MM.1S (cell line): ENCODE data around the gene LHFPL2.
"Not testable (repeated sequence)": the region's sequence is repeated elsewhere in the genome, so short reads cannot be mapped to it uniquely, and the experiment has no call there.

Experiments used
- DNase-seq: peaks from one replicate; pipeline ENCODE4 v3.0.0-alpha.2; 2015
- H2AFZ ChIP-seq: fragments of 300-600 bp; sonication (generic); 2 replicates; pipeline ENCODE4 v1.6.0; 2016; ENCODE audit warnings: antibody characterized with exemption, low read length
- H3F3A ChIP-seq: fragments of 300-600 bp; sonication (generic); 2 replicates; pipeline ENCODE4 v1.6.1; 2016; ENCODE audit warnings: mild to moderate bottlenecking, antibody characterized with exemption, low read length, moderate library complexity, mixed read lengths; ENCODE audit not compliant: insufficient read depth
- H3K27ac ChIP-seq: fragments of 300-600 bp; sonication (generic); 2 replicates; pipeline ENCODE4 v1.5.1; 2016; ENCODE audit warnings: mild to moderate bottlenecking, low read length
- H3K27me3 ChIP-seq: fragments of 300-600 bp; sonication (generic); replicated peaks from 2 replicates; pipeline ENCODE4 v1.6.0; 2016; ENCODE audit warnings: low read length; ENCODE audit not compliant: insufficient read depth
- H3K36me3 ChIP-seq: fragments of 300-600 bp; sonication (generic); replicated peaks from 2 replicates; pipeline ENCODE4 v1.6.1; 2016; ENCODE audit warnings: mild to moderate bottlenecking, low read length, mixed read lengths; ENCODE audit not compliant: insufficient read depth
- H3K4me1 ChIP-seq: fragments of 300-600 bp; sonication (generic); 2 replicates; pipeline ENCODE4 v1.6.1; 2016; ENCODE audit warnings: low read length, mixed read lengths
- H3K4me2 ChIP-seq: fragments of 300-600 bp; sonication (generic); 2 replicates; pipeline ENCODE4 v1.6.0; 2016; ENCODE audit warnings: low read depth, low read length
- H3K4me3 ChIP-seq: fragments of 300-600 bp; sonication (generic); 2 replicates; pipeline ENCODE4 v1.5.1; 2016; ENCODE audit warnings: low read length, mixed read lengths
- H3K79me2 ChIP-seq: fragments of 300-600 bp; sonication (generic); 2 replicates; pipeline ENCODE4 v1.6.1; 2016; ENCODE audit warnings: mixed run types, low read length, mixed read lengths
- H3K9ac ChIP-seq: fragments of 300-600 bp; sonication (generic); 2 replicates; pipeline ENCODE4 v1.6.1; 2016; ENCODE audit warnings: low read length, mixed read lengths
- H3K9me2 ChIP-seq: fragments of 300-600 bp; sonication (generic); replicated peaks from 2 replicates; pipeline ENCODE4 v1.6.1; 2016; ENCODE audit warnings: mild to moderate bottlenecking, low read length, mixed read lengths; ENCODE audit not compliant: insufficient read depth
- H3K9me3 ChIP-seq: fragments of 300-600 bp; sonication (generic); replicated peaks from 2 replicates; pipeline ENCODE4 v1.6.1; 2016; ENCODE audit warnings: mild to moderate bottlenecking, low read length, mixed read lengths; ENCODE audit not compliant: insufficient read depth
- H4K20me1 ChIP-seq: fragments of 300-600 bp; sonication (generic); 2 replicates; pipeline ENCODE4 v1.6.1; 2016; ENCODE audit warnings: mild to moderate bottlenecking, low read length, moderate library complexity, mixed read lengths; ENCODE audit not compliant: insufficient read depth
- EZH2 ChIP-seq: fragments of 300-600 bp; sonication (generic); optimal IDR thresholded peaks from 2 replicates; pipeline ENCODE3; 2017; ENCODE audit warnings: low read depth, mild to moderate bottlenecking, antibody characterized with exemption, low read length, mixed read lengths
- EZH2phosphoT487 ChIP-seq: fragments of 300-600 bp; sonication (generic); IDR thresholded peaks from 2 replicates; pipeline ENCODE4 v1.6.1; 2018; ENCODE audit warnings: antibody characterized with exemption, low read length
- TF ChIP-seq, protein P1 (sequence below): fragments of 300-600 bp; sonication (generic); IDR thresholded peaks from 2 replicates; pipeline ENCODE4 v1.5.1; 2016; ENCODE audit warnings: antibody characterized with exemption, low read length, mixed read lengths

LHFPL2 gene

DNA sequence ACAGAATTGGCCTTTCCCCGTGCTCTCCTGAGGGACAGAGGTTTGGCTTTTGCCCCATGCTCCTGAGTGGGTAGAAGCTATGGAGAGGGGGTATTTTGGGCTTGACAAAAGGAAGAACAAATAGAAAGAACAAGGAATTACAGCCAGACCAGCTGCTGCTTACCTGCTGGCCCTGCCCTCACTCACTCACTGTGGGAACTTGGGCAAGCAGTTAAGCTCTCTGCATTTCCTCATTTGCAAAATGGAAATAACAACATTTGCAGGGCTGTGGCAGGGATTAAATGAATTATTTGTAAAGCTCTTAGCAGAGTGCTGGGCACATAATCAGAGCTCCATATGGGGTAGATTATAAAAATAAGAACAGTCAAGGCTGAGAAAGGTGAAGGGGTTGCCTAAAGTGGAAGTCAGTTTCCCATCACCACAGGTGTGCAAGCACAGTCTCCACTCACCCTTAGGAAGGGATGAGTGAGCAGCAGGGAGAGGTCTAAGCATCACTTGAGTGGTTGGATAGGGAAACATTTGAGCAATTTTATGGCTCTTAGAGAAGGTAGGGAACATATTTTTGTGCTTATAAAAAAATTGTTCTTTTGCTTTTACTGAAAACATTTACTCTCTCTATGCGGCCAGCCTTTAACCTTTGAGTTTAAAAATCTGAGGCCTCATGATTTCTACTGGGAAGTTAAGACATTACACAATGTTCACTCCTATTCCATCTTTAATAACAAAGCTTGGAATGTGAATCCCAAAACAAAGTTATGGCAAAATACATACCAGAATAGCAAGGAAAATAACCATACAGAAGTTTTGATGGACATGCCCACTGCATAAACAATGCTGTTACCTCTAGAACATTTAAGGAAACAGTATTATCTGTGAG is 42.8 kb upstream of the LHFPL2 start:
- Histone ChIP-seq H3K36me3 (no peaks in the 10 kb centered on the region), H2AFZ (no peak overlapping the region), H3F3A (no peaks in the 10 kb centered on the region), H3K4me2 (no peak overlapping the region), H3K79me2 (no peaks in the 10 kb centered on the region), H3K9me3 (no peaks in the 10 kb centered on the region), H3K4me1 (no peaks in the 10 kb centered on the region), H3K27me3 (no peaks in the 10 kb centered on the region), H3K9me2 (no peaks in the 10 kb centered on the region), H3K27ac (no peak overlapping the region), H4K20me1 (no peaks in the 10 kb centered on the region), H3K4me3 (no peak overlapping the region), H3K9ac (no peak overlapping the region)
- no peak for DNase-seq
- TF ChIP-seq EZH2phosphoT487 (no peak), EZH2 (no peak)
- TF ChIP-seq, protein P1, sequence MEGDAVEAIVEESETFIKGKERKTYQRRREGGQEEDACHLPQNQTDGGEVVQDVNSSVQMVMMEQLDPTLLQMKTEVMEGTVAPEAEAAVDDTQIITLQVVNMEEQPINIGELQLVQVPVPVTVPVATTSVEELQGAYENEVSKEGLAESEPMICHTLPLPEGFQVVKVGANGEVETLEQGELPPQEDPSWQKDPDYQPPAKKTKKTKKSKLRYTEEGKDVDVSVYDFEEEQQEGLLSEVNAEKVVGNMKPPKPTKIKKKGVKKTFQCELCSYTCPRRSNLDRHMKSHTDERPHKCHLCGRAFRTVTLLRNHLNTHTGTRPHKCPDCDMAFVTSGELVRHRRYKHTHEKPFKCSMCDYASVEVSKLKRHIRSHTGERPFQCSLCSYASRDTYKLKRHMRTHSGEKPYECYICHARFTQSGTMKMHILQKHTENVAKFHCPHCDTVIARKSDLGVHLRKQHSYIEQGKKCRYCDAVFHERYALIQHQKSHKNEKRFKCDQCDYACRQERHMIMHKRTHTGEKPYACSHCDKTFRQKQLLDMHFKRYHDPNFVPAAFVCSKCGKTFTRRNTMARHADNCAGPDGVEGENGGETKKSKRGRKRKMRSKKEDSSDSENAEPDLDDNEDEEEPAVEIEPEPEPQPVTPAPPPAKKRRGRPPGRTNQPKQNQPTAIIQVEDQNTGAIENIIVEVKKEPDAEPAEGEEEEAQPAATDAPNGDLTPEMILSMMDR: no peak

GRCh38 chr5:78690253-78690972 is 41.8 kb upstream of the LHFPL2 start:
- Histone ChIP-seq H3K4me2 (no peak overlapping the region), H3K9me2 (no peaks in the 10 kb centered on the region), H3K79me2 (no peaks in the 10 kb centered on the region), H3K4me1 (no peaks in the 10 kb centered on the region), H3K36me3 (no peaks in the 10 kb centered on the region), H3K27me3 (no peaks in the 10 kb centered on the region), H3K9me3 (no peaks in the 10 kb centered on the region), H2AFZ (no peak overlapping the region), H3F3A (no peaks in the 10 kb centered on the region), H4K20me1 (no peaks in the 10 kb centered on the region), H3K9ac (no peak overlapping the region), H3K4me3 (no peak overlapping the region), H3K27ac (no peak overlapping the region)
- no peak for DNase-seq
- TF ChIP-seq EZH2phosphoT487 (no peak), EZH2 (no peak)
- TF ChIP-seq, protein P1: no peak

DNA sequence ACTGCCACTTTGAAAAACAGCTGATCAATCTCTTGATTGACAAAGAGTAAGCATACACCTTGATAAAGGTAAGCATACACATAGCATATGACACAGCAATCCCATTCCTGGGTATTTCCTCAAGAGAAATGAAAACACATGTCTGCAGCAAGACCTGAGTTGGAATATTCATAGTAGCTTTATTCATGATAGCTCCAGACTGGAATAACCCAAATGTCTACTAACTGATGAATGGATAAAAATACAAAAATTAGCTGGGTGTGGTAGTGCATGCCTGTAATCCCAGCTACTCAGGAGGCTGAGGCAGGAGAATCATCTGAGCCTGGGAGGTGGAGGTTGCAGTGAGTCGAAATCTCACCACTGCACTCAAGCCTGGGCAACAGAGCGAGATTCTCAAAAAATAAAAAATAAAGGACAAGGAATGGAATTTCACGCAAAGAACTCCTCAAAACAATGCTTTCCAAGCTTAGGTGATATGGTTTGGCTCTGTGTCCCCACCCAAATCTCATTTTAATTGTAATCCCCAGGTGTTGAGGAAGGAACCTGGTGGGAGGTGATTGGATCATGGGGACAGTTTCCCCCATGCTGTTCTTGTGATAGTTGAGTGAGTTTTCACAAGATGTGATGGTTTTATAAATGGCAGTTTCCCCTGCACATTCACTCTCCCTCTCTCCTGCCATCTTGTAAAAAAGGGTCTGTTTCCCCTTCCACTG is 41.1 kb upstream of the LHFPL2 start:
- Histone ChIP-seq H3K4me1 (no peaks in the 10 kb centered on the region), H3K9me2 (no peaks in the 10 kb centered on the region), H3F3A (no peaks in the 10 kb centered on the region), H3K9me3 (no peaks in the 10 kb centered on the region), H2AFZ (no peak overlapping the region), H4K20me1 (no peaks in the 10 kb centered on the region), H3K9ac (no peak overlapping the region), H3K4me2 (no peak overlapping the region), H3K79me2 (no peaks in the 10 kb centered on the region), H3K4me3 (no peak overlapping the region), H3K27me3 (no peaks in the 10 kb centered on the region), H3K36me3 (no peaks in the 10 kb centered on the region), H3K27ac (no peak overlapping the region)
- TF ChIP-seq EZH2phosphoT487 (no peak), EZH2 (no peak)
- TF ChIP-seq, protein P1: no peak
- DNase-seq: no peak

- H2AFZ ChIP-seq, H3K9me2 ChIP-seq, H4K20me1 ChIP-seq, H3K4me3 ChIP-seq, DNase-seq, H3K4me1 ChIP-seq, H3K27me3 ChIP-seq, H3K27ac ChIP-seq, H3F3A ChIP-seq, H3K9ac ChIP-seq, H3K79me2 ChIP-seq, H3K9me3 ChIP-seq, H3K4me2 ChIP-seq, H3K36me3 ChIP-seq: not testable (repeated sequence)
Measured at GRCh38 chr5:78687514-78687913, 38.9 kb upstream of the LHFPL2 start.

GRCh38 chr5:78683905-78684304 is 35.3 kb upstream of the LHFPL2 start:
- H3K9ac ChIP-seq, H3K36me3 ChIP-seq, H3K4me3 ChIP-seq, H3K9me2 ChIP-seq, H3K9me3 ChIP-seq, H4K20me1 ChIP-seq, H3K4me2 ChIP-seq, H3K79me2 ChIP-seq, H3K4me1 ChIP-seq, H3F3A ChIP-seq, H3K27ac ChIP-seq, H3K27me3 ChIP-seq, H2AFZ ChIP-seq, DNase-seq: not testable (repeated sequence)
